Lung (tissue), 12 donors: ENCODE data around the gene YWHAE. TPM values are rescaled to one million over a fixed set of nuclear protein-coding genes. Genes with fewer than 3 reads are reported as not detected.

ENCODE experiments used
- ATAC-seq: fragments of 200-7000 bp; cut with Tn5 transposase; one replicate; pipeline ENCODE4 v1.9.1; 2020; ENCODE audit warnings: moderate number of reproducible peaks; ENCODE audit not compliant: insufficient read depth, low FRiP score
- DNase-seq, 3 donors: peaks; one replicate each; pipeline ENCODE4 v3.0.0-alpha.2; 2013 to 2017
- H3K27ac ChIP-seq, 2 donors: one replicate each; pipeline ENCODE4 v1.5.1; 2013; ENCODE audit warnings: mild to moderate bottlenecking in 2 of 2, moderate library complexity in 2 of 2, control low read depth in 1 of 2, inconsistent platforms in 1 of 2, low read depth in 1 of 2, low read length in 1 of 2
- H3K27me3 ChIP-seq, 3 donors: one replicate each; pipeline ENCODE4 v1.5.1; 2013; ENCODE audit warnings: low read length in 2 of 3; ENCODE audit not compliant: control insufficient read depth in 3 of 3, insufficient read depth in 3 of 3
- H3K36me3 ChIP-seq, 4 donors: one replicate each; pipeline ENCODE4 v1.5.1; 2013; ENCODE audit warnings: low read length in 4 of 4, mild to moderate bottlenecking in 1 of 4, moderate library complexity in 1 of 4; ENCODE audit not compliant: control insufficient read depth in 4 of 4, insufficient read depth in 4 of 4
- H3K4me1 ChIP-seq, 5 donors: one replicate each; pipeline ENCODE4 v1.5.1; 2013; ENCODE audit warnings: low read length in 5 of 5, mild to moderate bottlenecking in 2 of 5, moderate library complexity in 1 of 5; ENCODE audit not compliant: control insufficient read depth in 5 of 5, insufficient read depth in 5 of 5
- H3K4me3 ChIP-seq: one replicate; pipeline ENCODE4 v1.5.1; 2013; ENCODE audit warnings: mild to moderate bottlenecking, control low read depth, moderate library complexity
- H3K9ac ChIP-seq, 2 donors: one replicate each; pipeline ENCODE4 v1.5.1; 2013; ENCODE audit warnings: low read length in 2 of 2, control low read depth in 1 of 2; ENCODE audit not compliant: insufficient read depth in 1 of 2
- H3K9me3 ChIP-seq, 4 donors: one replicate each; pipeline ENCODE4 v1.5.1; 2013; ENCODE audit warnings: low read length in 3 of 4, mild to moderate bottlenecking in 1 of 4, moderate library complexity in 1 of 4; ENCODE audit not compliant: control insufficient read depth in 4 of 4, insufficient read depth in 3 of 4
- WGBS, 2 donors: extraction: QIAGEN DNeasy Blood & Tissue Kit; methylation state at CpG; one replicate each; pipeline ENCODE4 v1.1.7; 2013; 5-methylcytosine and 5-hydroxymethylcytosine counted together
- polyA plus RNA-seq, 2 donors: library from polyadenylated mRNA; stranded (reverse); fragments of 200-250 nt; gene quantifications; one replicate each; pipeline ENCODE4 v1.2.1, GENCODE V29; 2013
- total RNA-seq, 2 donors: library from RNA; depleted of rRNA in 1 of 2; stranded (reverse); fragments of >200 nt in 1 of 2; gene quantifications; one replicate each; pipeline ENCODE4 v1.2.1, GENCODE V29; 2014 to 2021
- TF ChIP-seq, protein P1 (sequence below): IDR thresholded peaks from 2 replicates; pipeline ENCODE4 v1.5.1; 2012; ENCODE audit warnings: mild to moderate bottlenecking; ENCODE audit errors: control extremely low read depth, extremely low read depth
- donor health status: control.
- donor health status: control.
- donor health status: Bipolar disorder and iron deficiency.
- donor health status: healthy.
- donor health status: DM: yes; HTN: yes; CAD: no.

YWHAE gene
- total and polyA plus RNA-seq, 4 donors, result 348 to 432 (median 395) TPM

DNA sequence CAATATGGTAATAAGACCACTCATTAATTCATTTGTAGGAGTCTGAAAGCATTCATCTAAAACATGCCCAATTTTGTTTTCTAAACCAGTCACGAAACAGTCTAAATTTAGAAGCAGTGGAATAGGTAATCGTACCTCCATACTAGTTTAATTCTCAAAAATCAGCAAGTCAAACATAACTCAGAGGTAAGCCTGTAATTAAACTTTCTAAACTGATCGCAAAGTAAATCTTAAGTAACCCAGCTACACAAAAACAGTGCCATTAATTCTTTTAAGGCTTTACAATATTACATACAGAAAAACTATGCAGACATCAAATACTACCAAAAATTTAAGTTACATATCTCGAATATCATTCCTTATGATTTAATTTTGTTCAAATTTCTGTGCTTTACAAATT lies 31.4 kb downstream of the YWHAE start:
- H3K4me1 ChIP-seq, result peaks cover 0 to 11% (median 3%) of the 10 kb centered on the region in 5 donors
- no peak overlapping the region for H3K9ac ChIP-seq
- H3K27ac ChIP-seq, result no peak overlapping the region
- no peak overlapping the region for H3K4me3 ChIP-seq
- TF ChIP-seq, protein P1, sequence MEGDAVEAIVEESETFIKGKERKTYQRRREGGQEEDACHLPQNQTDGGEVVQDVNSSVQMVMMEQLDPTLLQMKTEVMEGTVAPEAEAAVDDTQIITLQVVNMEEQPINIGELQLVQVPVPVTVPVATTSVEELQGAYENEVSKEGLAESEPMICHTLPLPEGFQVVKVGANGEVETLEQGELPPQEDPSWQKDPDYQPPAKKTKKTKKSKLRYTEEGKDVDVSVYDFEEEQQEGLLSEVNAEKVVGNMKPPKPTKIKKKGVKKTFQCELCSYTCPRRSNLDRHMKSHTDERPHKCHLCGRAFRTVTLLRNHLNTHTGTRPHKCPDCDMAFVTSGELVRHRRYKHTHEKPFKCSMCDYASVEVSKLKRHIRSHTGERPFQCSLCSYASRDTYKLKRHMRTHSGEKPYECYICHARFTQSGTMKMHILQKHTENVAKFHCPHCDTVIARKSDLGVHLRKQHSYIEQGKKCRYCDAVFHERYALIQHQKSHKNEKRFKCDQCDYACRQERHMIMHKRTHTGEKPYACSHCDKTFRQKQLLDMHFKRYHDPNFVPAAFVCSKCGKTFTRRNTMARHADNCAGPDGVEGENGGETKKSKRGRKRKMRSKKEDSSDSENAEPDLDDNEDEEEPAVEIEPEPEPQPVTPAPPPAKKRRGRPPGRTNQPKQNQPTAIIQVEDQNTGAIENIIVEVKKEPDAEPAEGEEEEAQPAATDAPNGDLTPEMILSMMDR, result no peak
- WGBS, 2 donors, result 85 to 90% methylated on average over 4 of the region's 4 CpGs
- no peaks in the 10 kb centered on the region for H3K27me3 ChIP-seq
- no peaks in the 10 kb centered on the region for H3K9me3 ChIP-seq
- ATAC-seq, result no peak
- H3K36me3 ChIP-seq, result peaks cover 2 to 9% (median 7%) of the 10 kb centered on the region in 4 donors
- DNase-seq, result no peak

DNA sequence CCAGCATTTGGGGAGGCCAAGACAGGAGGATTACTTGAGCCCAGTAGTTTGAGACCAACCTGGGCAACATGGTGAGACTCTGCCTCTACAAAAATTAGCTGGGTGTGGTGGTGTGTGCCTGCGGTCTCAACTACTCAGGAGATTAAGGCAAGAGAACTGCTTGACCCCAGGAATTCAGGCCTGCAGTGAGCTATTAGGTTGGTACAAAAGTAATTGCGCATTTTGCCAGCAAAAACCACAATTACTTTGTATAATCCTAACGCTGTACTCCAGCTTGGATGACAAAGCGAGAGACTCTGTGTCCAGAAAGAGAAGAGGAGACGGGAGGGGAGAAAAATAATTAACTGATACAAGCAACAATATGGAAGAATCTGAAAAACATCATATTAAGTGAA lies 32.7 kb downstream of the YWHAE start:
- Histone ChIP-seq H3K36me3 (peaks cover 5 to 15% (median 7%) of the 10 kb centered on the region in 4 donors), H3K4me1 (peaks cover 0 to 14% (median under 1%) of the 10 kb centered on the region in 5 donors), H3K9ac (no peak overlapping the region), H3K27me3 (no peaks in the 10 kb centered on the region), H3K9me3 (no peaks in the 10 kb centered on the region), H3K27ac (no peak overlapping the region), H3K4me3 (no peak overlapping the region)
- no peak for ATAC-seq
- DNase-seq, result no peak
- TF ChIP-seq, protein P1, result no peak
- 65 to 75% methylated on average over 4 to 5 of the region's 5 CpGs for WGBS, 2 donors

DNA sequence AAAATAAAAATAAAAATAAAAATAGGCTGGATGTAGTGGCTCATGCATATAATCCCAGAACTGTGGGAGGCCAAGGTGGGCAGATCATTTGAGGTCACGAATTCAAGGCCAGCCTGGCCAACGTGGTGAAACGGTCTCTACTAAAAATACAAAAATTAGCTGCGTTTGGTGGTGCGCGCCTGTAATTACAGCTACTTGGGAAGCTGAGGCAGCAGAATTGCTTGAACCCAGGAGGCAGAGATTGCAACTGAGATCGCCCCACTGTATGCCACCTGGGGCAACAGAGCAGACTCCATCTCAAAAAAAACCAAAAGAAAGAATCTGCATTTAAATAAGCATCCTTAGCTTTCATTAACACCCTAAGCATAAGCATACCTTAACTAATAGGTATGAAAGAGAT lies 33.8 kb downstream of the YWHAE start:
- TF ChIP-seq, protein P1, result no peak
- Histone ChIP-seq H3K4me1 (peaks cover 0 to 14% (median 5%) of the 10 kb centered on the region in 5 donors), H3K27ac (peak overlapping the region in 1 of 2 donors; percentile 33)

More for the DNA sequence above, 33.8 kb downstream of the YWHAE start:
- peaks cover 5 to 18% (median 7%) of the 10 kb centered on the region in 4 donors for H3K36me3 ChIP-seq
- H3K9ac ChIP-seq, result no peak overlapping the region
- H3K4me3 ChIP-seq, result no peak overlapping the region
- DNase-seq (no peak), ATAC-seq (no peak)
- no peaks in the 10 kb centered on the region for H3K9me3 ChIP-seq
- no peaks in the 10 kb centered on the region for H3K27me3 ChIP-seq
- WGBS, 2 donors, result 88% methylated on average over 7 of the region's 7 CpGs
